Esophagus squamous epithelium (tissue), 5 donors: ENCODE results near the gene C6orf52. TPM values are rescaled to one million over a fixed set of nuclear protein-coding genes. Genes with fewer than 3 reads are reported as not detected.

Source experiments
- DNase-seq: peaks from one replicate; lab custom pipeline; 2025; lab: John Stamatoyannopoulos, UW
- H3K27ac ChIP-seq, 4 donors: fragments of 200-600 bp; sonication (generic); one replicate each; pipeline ENCODE4 v1.5.1; 2016 to 2019; ENCODE audit warnings: mild to moderate bottlenecking in 1 of 4
- H3K27me3 ChIP-seq, 4 donors: fragments of 200-600 bp; sonication (generic); 1 replicate in 3 of 4; 2 replicates in 1 of 4; pipeline versions ENCODE4 v1.5.1 to v1.6.0; 2017 to 2021; ENCODE audit warnings: antibody characterized with exemption in 1 of 4
- H3K36me3 ChIP-seq, 3 donors: fragments of 200-600 bp; sonication (generic); one replicate each; pipeline ENCODE4 v1.5.1; 2016 to 2019
- H3K4me1 ChIP-seq, 3 donors: fragments of 200-600 bp; sonication (generic); one replicate each; pipeline ENCODE4 v1.5.1; 2017 to 2019
- H3K4me3 ChIP-seq, 4 donors: fragments of 200-600 bp; sonication (generic); 1 replicate in 3 of 4; 2 replicates in 1 of 4; pipeline ENCODE4 v1.5.1; 2016 to 2019; ENCODE audit warnings: mild to moderate bottlenecking in 2 of 4, moderate library complexity in 1 of 4
- H3K9me3 ChIP-seq, 3 donors: fragments of 200-600 bp; sonication (generic); one replicate each; pipeline ENCODE4 v1.5.1; 2016 to 2019
- CTCF ChIP-seq, 6 experiments: fragments of 450-650 bp in 4 of 6; fragments of 200-600 bp in 2 of 6; sonication (generic) in 2 of 6; IDR thresholded peaks; one replicate each; pipeline ENCODE4 v1.5.1; 2016 to 2019; ENCODE audit warnings: antibody characterized with exemption in 6 of 6, mild to moderate bottlenecking in 4 of 6, moderate library complexity in 4 of 6
- POLR2A ChIP-seq, 4 donors: fragments of 450-650 bp; IDR thresholded peaks; one replicate each; pipeline ENCODE4 v1.6.1; 2017; ENCODE audit warnings: antibody characterized with exemption in 4 of 4, mild to moderate bottlenecking in 4 of 4, moderate library complexity in 3 of 4
- WGBS, 2 donors: methylation state at CpG; one replicate each; pipeline ENCODE4 v1.1.5; 2018; 5-methylcytosine and 5-hydroxymethylcytosine counted together
- intact Hi-C: fragments of 100-400 bp; cut with DNase I; formaldehyde crosslinking; loops from one replicate; pipeline ENCODE4 v1.15.0; 2022
- total RNA-seq, 4 donors: library from RNA; depleted of rRNA; stranded (reverse); fragments of >200 nt; gene quantifications; one replicate each; pipeline ENCODE4 v1.1.0, GENCODE V29; 2016
- donor health status: DM: yes; HTN: yes; CAD: no.

Gene C6orf52
- total RNA-seq, 4 donors from 2014 or later = not detected

GRCh38 chr6:10695086-10695657 is 756 bp upstream of the C6orf52 start:
- H3K27ac ChIP-seq = peak overlapping the region; percentile 90 to 99 (median 96)
- 1 to 2% methylated on average over 13 of the region's 17 CpGs for WGBS, 2 donors
- intact Hi-C loops = loop anchor here (10.0 kb wide), 1 partner anchor 180 kb away; no protein-coding TSS in a partner anchor
- no peaks in the 10 kb centered on the region for H3K27me3 ChIP-seq
- no peak for DNase-seq
- TF ChIP-seq CTCF (IDR thresholded peaks at IDR 0.05) = no peak
- no peak for TF ChIP-seq POLR2A (IDR thresholded peaks at IDR 0.05)
- peaks cover 0 to 32% (median 9%) of the 10 kb centered on the region in 3 donors for H3K36me3 ChIP-seq
- H3K9me3 ChIP-seq = no peaks in the 10 kb centered on the region
- H3K4me3 ChIP-seq = peak overlapping the region; percentile 63 to 90 (median 76)
- H3K4me1 ChIP-seq = peaks cover 6 to 61% (median 16%) of the 10 kb centered on the region in 3 donors

DNA sequence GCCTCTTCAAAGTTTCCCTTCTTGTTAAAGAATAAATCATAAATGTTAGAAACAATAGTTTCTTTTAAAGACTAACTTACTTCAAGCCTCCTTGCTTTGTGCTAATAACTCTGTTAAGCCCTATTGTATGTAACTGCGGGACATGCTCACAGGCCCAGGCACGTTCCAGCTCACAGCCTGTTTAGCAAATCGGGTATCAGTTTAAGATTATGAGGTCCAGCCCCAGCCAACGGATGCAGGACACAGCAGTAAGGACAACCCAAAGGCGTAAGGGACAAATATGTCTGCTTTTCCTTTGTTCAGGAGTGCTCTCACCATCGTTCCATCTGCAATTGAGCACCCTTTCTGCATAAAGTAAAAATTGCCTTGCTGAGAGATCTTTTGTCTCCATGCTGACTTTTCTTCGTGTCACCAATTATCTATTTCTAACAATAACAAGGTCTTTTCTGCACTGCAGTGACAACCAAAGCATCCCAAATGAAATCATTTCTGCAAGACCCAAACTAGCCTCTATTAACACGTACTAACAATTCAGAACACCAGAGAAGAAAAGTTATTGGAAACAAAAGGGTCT is 1.4 kb downstream of the C6orf52 start:
- intact Hi-C loops = loop anchor here (10.0 kb wide), 1 partner anchor 178 kb away; no protein-coding TSS in a partner anchor
- peaks cover 0 to 10% (median 3%) of the 10 kb centered on the region in 3 donors for H3K36me3 ChIP-seq
- peaks cover 12 to 67% (median 16%) of the 10 kb centered on the region in 3 donors for H3K4me1 ChIP-seq
- H3K27ac ChIP-seq = peak overlapping the region; percentile 35 to 99 (median 96)
- H3K27me3 ChIP-seq = no peaks in the 10 kb centered on the region
- no peak for TF ChIP-seq POLR2A (IDR thresholded peaks at IDR 0.05)
- no peak for TF ChIP-seq CTCF (IDR thresholded peaks at IDR 0.05)
- 69 to 80% methylated on average over 8 of the region's 8 CpGs for WGBS, 2 donors
- H3K4me3 ChIP-seq = peak overlapping the region; percentile 63 to 90 (median 76)
- no peak for DNase-seq
- no peaks in the 10 kb centered on the region for H3K9me3 ChIP-seq

DNA sequence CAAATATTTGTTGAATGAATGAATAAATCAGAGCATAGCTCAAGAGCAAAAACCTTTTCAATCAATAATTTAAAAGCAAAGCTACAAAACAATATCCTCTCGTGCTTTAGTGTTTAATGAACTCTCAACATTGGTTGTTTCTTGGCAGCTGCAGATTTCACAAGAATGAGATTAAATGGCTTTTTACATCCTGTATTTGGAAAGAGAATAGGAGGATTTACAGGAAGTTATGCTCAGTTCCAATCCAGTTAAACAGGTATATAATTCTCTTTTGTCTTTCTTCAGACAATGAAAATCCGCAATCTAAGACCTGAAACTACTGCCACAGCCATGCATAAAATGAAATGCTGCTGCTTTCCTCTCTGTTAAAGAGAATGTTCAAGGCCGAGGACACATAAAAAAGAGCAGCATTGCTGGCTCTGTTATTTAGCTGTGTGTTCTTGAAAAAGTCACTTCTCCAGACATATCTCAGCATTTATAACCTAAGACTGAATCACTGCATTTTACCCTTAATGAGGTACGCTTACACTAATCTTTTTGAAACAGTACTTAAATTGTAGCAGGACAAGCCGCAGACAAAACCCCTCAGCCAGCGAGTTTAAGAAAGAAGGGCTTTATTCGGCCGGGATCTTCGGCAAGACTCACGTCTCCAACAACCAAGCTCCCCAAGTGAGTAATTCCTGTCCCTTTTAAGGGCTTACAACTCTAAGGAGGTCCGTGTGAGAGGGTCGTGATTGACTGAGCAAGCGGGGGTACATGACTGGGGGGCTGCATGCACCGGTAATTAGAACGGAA is 3.6 kb downstream of the C6orf52 start:
- no peaks in the 10 kb centered on the region for H3K36me3 ChIP-seq
- DNase-seq = no peak
- H3K27ac ChIP-seq = peak overlapping the region; percentile 63 to 99 (median 96)
- peaks cover 9 to 54% (median 12%) of the 10 kb centered on the region in 3 donors for H3K4me1 ChIP-seq
- H3K4me3 ChIP-seq = peak overlapping the region in 3 of 4 donors; percentile 13 to 29 (median 21)
- no peaks in the 10 kb centered on the region for H3K27me3 ChIP-seq
- no peaks in the 10 kb centered on the region for H3K9me3 ChIP-seq
- TF ChIP-seq POLR2A (IDR thresholded peaks at IDR 0.05) = no peak
- TF ChIP-seq CTCF (IDR thresholded peaks at IDR 0.05) = no peak
- WGBS, 2 donors = 63 to 67% methylated on average over 15 of the region's 15 CpGs
- intact Hi-C loops = loop anchor here (10.0 kb wide), 1 partner anchor 176 kb away; no protein-coding TSS in a partner anchor

- H3K4me1 ChIP-seq = peaks cover 0 to 34% (median 12%) of the 10 kb centered on the region in 3 donors
- H3K27me3 ChIP-seq = no peaks in the 10 kb centered on the region
- 40 to 55% methylated on average over 5 of the region's 6 CpGs for WGBS, 2 donors
- DNase-seq = no peak
- TF ChIP-seq POLR2A (IDR thresholded peaks at IDR 0.05) (no peak), CTCF (IDR thresholded peaks at IDR 0.05) (no peak)
- H3K36me3 ChIP-seq = no peaks in the 10 kb centered on the region
- no peaks in the 10 kb centered on the region for H3K9me3 ChIP-seq
- H3K4me3 ChIP-seq = no peak overlapping the region
- no peak overlapping the region for H3K27ac ChIP-seq
- intact Hi-C loops = no loop called here
Observed at GRCh38 chr6:10687582-10687981, 6.8 kb downstream of the C6orf52 start.
